HG03139 (cell line): ENCODE measurements around the gene ATXN10.
"Not testable (repeated sequence)": the region's sequence is repeated elsewhere in the genome, so short reads cannot be mapped to it uniquely, and the experiment has no call there.

Experiments used
- ATAC-seq: cut with Tn5 transposase; IDR thresholded peaks from one replicate; pipeline ENCODE4 v1.9.1; 2021; ENCODE audit not compliant: unreplicated experiment

The ATXN10 gene

DNA sequence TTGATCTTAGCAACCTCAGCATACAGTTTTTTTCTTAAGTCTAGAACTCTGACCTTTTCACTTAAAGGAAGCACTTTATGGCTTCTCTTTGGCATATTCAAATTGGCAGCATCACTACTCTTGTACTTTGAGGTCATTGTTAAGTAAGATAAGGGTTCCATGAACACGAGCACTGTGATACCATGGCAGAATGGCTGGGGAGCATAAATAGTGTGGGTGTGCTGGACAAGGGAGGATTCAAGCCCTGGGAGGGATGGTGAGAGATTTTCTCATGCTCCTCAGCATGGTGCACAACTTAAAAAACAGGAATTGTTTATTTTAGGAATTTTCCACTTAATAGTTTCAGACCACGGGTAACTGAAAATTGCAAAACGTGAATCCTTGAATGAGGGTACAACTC is 111.4 kb downstream of the ATXN10 start:
- ATAC-seq = no peak

DNA sequence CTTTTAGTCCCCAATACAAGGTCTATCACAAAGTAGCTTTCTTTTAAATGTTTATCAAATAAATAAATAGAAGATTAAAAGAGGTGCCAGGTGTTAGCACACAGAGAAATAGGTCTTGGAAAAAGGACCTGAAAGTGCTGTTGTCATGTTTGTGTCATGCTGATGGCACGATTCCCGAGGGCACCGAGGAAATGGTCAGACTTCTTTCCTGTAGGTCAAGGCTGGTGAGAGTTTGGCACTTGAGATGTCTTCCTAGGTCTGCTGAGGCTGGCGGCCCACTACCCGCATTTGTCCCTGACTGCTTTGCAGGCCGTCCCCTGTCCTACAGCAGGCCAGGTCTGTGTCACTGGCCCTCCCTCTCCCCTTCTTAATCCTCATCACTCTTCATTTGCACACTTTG is 112.1 kb downstream of the ATXN10 start:
- ATAC-seq = no peak

DNA sequence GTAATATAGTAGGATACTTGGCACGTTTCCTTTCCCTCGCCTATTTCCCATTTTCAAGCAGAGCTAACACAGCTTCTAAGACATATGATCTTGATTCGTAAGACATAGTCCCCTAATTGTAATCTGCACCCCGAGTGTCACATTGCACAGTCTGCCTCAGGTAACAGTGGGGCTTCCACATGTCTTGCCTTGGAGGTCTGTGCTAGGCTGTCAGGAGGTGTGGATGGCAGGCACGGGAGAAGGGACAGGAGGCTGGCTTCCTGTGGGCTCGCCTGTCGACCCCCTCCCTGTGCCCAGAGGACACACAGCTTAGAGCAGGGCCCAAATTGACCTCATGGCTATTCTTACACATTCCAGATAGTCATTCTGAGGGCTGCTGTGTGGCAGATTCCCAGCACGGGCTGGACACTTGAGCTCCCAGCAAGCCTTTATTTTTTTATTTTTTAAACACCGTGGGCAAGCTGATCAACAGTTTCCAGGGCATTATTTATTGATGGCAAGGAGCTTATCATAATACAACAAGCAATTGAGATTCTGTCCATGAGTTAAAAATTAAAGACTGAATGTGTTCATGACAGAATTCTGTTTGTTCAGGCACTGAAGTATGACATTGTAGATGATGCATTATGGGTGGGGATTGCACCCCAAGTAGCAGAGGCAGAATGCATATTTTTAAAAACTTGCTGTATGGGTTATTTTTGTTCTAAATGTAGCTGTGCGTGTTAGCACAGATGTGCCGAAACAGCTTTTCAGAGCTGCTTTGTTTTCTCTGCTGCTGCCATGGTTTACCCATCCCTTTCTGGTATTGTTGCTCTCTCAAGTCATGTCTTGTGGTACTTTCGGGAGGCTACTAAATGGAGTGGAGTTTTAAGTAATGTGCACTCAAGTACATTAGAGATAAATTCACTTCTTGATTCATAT is 113.0 kb downstream of the ATXN10 start:
- ATAC-seq = no peak

GRCh38 chr22:45785458-45785857 is 113.8 kb downstream of the ATXN10 start:
- no peak for ATAC-seq

- no peak for ATAC-seq
Observed at GRCh38 chr22:45786726-45787125, 115.1 kb downstream of the ATXN10 start.

GRCh38 chr22:45787759-45788158 is 116.1 kb downstream of the ATXN10 start:
- ATAC-seq = no peak

DNA sequence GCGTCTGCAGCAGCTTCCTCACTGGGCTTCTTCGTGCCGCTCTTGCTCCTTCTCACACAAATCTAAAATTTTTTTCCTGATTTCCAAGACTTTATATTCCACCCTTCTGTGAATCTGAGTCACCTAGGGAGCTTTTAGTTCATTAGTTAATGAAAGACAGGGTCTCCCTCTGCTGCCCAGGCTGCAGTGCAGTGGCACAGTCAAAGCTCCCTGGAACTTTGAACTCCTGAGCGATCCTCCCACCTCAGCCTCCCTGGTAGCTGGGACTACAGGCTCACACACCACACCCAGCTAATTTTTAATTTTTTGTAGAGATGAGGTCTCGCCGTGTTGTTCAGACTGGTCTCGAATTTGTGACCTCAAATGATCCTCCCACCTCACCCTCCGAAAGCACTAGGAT is 116.9 kb downstream of the ATXN10 start:
- no peak for ATAC-seq

DNA sequence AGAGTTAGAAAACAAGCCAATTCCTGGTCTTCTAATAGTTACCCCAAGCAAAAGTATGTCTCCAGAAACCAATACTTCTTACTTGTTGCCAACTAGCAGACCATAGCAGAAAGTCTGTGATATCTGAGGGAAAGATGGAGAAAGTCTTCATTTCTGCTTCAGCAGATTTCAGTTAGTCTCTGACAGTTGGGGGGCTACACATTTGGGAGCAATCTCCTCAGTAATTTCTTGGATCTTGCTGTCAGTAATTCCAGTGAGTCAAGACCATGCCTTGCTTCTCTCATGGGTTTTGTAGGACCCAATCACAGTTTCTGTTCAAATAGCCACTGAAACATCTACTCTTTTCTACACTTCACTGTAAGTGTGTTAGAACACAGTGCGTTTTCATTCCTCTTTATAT is 118.8 kb downstream of the ATXN10 start:
- ATAC-seq = no peak

GRCh38 chr22:45793161-45793560 is 121.5 kb downstream of the ATXN10 start:
- ATAC-seq = no peak

DNA sequence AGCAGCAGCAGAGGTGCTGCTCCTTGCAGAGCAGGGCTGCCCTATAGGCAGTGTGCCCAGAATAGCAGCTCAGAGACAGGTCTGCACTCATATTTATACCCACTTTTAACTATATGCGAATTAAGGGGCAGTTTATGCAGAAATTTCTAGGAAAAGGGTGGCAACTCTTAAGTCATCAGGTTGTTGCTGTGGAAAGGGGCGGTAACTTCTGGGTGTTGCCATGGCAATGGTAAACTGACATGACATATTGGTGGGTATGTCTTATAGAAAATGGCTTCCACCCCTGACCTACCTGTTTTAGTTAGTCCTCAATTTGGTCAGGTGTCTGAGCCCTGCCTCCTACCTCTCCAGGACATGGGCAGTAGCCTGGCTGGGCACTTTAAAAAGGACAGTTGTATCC is 122.3 kb downstream of the ATXN10 start:
- no peak for ATAC-seq

- ATAC-seq = not testable (repeated sequence)
Observed at GRCh38 chr22:45796009-45796408, 124.4 kb downstream of the ATXN10 start.

DNA sequence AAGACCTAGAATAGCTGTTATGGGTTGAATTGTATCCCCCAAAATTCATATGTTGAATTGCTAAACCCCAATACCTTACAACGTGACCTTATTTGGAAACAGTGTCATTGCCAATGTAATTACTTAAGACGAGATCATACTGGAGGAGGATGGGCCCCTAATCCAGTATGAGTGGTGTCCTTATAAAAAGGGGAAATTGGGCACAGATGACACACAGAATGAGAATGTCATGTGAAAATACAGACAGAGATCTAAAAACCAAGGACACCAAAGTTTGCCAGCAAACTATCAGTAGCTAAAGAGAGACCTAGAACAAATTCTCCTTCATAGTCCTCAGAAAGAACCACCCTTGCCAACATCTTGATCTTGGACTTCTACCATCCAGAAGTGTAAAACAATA is 127.7 kb downstream of the ATXN10 start:
- no peak for ATAC-seq

DNA sequence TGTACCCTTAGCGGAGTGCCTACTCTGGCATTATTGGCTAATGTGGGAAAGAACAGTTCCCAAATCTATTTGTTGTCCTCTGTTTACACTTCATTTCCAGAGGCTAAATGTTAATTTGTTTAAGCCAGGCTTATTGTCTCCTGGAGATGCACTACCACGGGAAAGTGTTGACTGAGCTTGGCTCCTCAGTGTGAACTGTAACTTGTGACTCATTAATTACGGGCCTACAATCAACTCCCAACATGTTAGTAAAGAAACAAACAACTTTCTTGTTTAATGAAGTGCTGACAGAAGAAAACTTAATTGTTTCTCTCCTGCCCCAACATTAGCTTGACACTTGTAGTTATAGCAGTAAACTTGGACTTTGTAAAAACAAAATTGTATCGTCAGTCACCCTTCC is 130.4 kb downstream of the ATXN10 start:
- ATAC-seq = no peak

- ATAC-seq = no peak
Observed at GRCh38 chr22:45804319-45804985, 132.8 kb downstream of the ATXN10 start.

DNA sequence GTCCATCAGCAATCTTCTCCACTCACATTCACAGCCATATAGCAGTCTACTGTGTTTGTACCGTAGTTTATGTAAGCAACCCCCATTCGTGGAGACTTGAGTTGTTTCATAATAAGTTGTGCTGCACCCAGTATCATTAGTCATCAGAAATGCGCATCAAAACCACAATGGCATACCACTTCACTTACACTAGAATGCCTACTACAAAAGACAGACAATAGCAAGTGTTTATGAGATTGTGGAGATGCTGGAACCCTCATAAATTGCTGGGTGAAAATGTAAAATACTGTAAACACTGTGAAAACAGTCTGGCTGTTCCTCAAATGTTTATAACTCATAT is 133.3 kb downstream of the ATXN10 start:
- no peak for ATAC-seq

GRCh38 chr22:45805413-45805812 is 133.8 kb downstream of the ATXN10 start:
- ATAC-seq = no peak

DNA sequence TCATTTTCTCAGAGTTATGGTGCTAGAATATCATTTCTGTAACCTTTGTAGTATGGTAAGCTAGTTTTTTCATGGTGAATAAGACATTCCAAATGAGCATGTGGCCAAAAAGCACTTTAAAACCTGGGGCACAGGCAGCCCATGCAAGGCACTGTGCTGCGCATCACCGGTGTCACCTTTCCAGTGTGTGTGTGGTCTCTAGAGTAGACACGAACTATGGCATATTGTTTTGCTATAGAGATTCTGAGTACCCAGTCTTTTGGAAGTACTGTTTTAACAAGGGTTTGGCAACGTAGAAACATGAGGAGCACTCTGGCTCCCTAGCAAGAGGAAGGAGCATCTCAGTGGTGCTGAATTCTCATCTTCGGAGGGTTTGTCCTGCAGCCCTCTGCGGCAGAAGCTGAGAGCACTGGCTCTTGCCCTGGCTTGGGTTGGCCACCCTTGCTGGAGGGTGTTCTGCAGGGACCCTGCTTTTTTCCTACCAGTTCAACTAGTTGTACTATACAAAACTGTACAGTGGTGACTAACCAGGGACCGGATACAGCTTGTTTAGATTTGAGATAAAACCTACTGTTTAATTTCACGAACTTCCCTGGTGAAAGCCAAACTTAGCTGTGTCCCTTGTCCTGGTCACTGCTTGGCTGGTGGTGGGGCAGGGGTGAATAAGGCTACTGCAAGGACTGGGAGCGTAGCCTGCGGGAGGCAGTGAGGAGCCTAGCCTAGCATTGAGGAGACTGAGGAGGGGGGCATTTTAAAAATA is 135.7 kb downstream of the ATXN10 start:
- ATAC-seq = no peak

- ATAC-seq = no peak
Observed at GRCh38 chr22:45812910-45813309, 141.3 kb downstream of the ATXN10 start.

DNA sequence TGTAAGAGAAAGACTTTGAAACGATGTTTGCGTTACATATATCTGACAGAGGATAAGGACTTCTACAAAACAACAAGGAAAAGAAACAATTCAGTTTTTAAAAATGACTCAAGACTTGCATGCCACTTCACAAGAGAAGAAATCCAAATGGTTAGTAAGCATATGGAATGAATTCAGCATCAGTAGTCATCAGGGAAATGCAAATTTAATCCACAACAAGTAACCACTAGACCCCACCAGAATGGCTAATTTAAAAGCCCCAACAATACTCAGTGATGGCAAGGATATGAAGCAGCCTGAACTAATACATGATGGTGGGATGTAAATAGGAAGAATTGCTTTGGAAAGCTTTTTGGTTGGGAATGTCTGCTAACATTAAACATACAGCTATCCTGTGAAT is 142.6 kb downstream of the ATXN10 start:
- ATAC-seq = no peak

DNA sequence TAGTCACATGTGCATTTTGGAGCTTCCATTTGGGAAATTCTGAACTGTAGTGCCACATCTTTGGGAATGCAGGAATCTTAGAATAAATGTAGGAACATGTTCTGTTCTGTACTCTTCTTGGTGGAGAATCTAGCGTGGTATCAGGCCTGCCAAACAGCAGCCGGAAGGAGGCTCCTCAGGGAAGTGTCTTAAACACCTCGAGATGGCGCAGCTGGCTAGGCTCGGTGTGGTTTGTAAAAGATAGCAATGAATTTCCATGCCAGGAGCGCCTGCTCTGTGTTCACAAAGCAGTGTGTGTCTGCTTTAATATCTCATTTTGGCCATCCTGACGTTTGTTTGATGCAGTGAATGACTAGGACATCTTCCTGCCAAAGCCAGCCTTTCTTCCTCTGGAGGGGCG is 145.1 kb downstream of the ATXN10 start:
- no peak for ATAC-seq

- ATAC-seq = no peak
Observed at GRCh38 chr22:45817745-45818423, 146.2 kb downstream of the ATXN10 start.
